ENCODE measurements around the gene GABBR2.

GABBR2 gene

DNA sequence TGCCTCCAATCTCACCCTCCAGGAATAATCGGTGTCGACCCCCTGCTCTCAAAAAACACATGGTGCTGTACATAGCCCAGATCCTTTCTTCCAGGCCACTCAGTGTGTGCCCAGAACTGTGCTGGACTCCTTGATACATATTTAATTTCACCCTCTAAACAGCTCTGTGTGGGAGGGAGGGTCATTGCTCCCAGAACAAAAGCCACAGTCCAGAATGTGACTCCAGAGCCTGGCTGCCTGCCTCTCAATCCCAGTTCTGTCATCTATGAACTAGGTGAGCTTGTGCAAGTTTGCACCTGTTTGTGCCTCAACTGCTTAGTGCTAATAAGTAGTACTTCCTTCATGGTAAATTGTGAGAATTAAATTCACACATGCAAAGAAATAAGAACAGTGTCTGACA is 93.1 kb downstream of the GABBR2 start:
- TF ChIP-seq, protein P1, sequence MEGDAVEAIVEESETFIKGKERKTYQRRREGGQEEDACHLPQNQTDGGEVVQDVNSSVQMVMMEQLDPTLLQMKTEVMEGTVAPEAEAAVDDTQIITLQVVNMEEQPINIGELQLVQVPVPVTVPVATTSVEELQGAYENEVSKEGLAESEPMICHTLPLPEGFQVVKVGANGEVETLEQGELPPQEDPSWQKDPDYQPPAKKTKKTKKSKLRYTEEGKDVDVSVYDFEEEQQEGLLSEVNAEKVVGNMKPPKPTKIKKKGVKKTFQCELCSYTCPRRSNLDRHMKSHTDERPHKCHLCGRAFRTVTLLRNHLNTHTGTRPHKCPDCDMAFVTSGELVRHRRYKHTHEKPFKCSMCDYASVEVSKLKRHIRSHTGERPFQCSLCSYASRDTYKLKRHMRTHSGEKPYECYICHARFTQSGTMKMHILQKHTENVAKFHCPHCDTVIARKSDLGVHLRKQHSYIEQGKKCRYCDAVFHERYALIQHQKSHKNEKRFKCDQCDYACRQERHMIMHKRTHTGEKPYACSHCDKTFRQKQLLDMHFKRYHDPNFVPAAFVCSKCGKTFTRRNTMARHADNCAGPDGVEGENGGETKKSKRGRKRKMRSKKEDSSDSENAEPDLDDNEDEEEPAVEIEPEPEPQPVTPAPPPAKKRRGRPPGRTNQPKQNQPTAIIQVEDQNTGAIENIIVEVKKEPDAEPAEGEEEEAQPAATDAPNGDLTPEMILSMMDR (IDR thresholded peaks at IDR 0.05; ENCODE audit: low read length) = no peak
- TF ChIP-seq EZH2phosphoT487 (IDR thresholded peaks at IDR 0.05; ENCODE audit: low read length) (no peak), EZH2 (optimal IDR thresholded peaks at IDR 0.05; ENCODE audit: low read depth, low read length) (no peak)
- no peaks in the 10 kb centered on the region for H3K36me3 ChIP-seq (replicated peaks; ENCODE audit: insufficient read depth, low read length)
- no peak overlapping the region for H3K27ac ChIP-seq (ENCODE audit: low read length)
- no peaks in the 10 kb centered on the region for H3F3A ChIP-seq (ENCODE audit: insufficient read depth, low read length)
- no peaks in the 10 kb centered on the region for H3K79me2 ChIP-seq (ENCODE audit: low read length)
- H3K9me2 ChIP-seq (replicated peaks; ENCODE audit: insufficient read depth, low read length) = no peaks in the 10 kb centered on the region
- H2AFZ ChIP-seq (ENCODE audit: low read length) = no peak overlapping the region
- no peaks in the 10 kb centered on the region for H3K9me3 ChIP-seq (replicated peaks; ENCODE audit: insufficient read depth, low read length)
- H3K4me3 ChIP-seq (ENCODE audit: low read length) = no peak overlapping the region
- no peak overlapping the region for H3K9ac ChIP-seq (ENCODE audit: low read length)
- H3K4me2 ChIP-seq (ENCODE audit: low read depth, low read length) = no peak overlapping the region
- H4K20me1 ChIP-seq (ENCODE audit: insufficient read depth, low read length) = no peaks in the 10 kb centered on the region
- no peaks in the 10 kb centered on the region for H3K4me1 ChIP-seq (ENCODE audit: low read length)
- H3K27me3 ChIP-seq (replicated peaks; ENCODE audit: insufficient read depth, low read length) = no peaks in the 10 kb centered on the region
- no peak for DNase-seq

DNA sequence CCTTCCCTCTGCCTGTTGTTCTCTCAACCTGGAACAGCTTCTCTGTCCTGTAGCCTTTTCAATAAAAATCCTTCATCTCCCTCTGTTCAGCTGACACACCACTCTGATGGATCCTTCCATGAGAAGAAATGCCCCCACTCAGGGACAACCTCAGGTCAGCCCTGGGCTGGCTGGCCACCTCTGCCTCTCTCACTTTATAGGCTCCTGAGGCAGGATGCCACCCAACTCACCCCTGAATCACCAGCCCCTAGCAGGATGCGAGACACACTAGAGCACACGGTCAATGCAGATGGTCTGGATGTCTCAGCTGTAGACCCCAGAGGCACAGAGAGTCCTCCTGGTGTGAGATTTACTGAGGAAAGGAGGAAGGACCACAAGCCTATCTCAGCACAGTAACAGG is 93.8 kb downstream of the GABBR2 start:
- no peak for DNase-seq
- no peaks in the 10 kb centered on the region for H3K9me2 ChIP-seq (replicated peaks; ENCODE audit: insufficient read depth, low read length)
- H3K4me3 ChIP-seq (ENCODE audit: low read length) = no peak overlapping the region
- H3K27me3 ChIP-seq (replicated peaks; ENCODE audit: insufficient read depth, low read length) = no peaks in the 10 kb centered on the region
- H3K4me2 ChIP-seq (ENCODE audit: low read depth, low read length) = no peak overlapping the region
- H3K9ac ChIP-seq (ENCODE audit: low read length) = no peak overlapping the region
- no peaks in the 10 kb centered on the region for H3F3A ChIP-seq (ENCODE audit: insufficient read depth, low read length)
- H3K79me2 ChIP-seq (ENCODE audit: low read length) = no peaks in the 10 kb centered on the region
- no peaks in the 10 kb centered on the region for H3K9me3 ChIP-seq (replicated peaks; ENCODE audit: insufficient read depth, low read length)
- no peaks in the 10 kb centered on the region for H3K4me1 ChIP-seq (ENCODE audit: low read length)
- no peak overlapping the region for H3K27ac ChIP-seq (ENCODE audit: low read length)
- TF ChIP-seq, protein P1 (IDR thresholded peaks at IDR 0.05; ENCODE audit: low read length) = no peak
- TF ChIP-seq EZH2phosphoT487 (IDR thresholded peaks at IDR 0.05; ENCODE audit: low read length) (no peak), EZH2 (optimal IDR thresholded peaks at IDR 0.05; ENCODE audit: low read depth, low read length) (no peak)
- H4K20me1 ChIP-seq (ENCODE audit: insufficient read depth, low read length) = no peaks in the 10 kb centered on the region
- H2AFZ ChIP-seq (ENCODE audit: low read length) = no peak overlapping the region
- no peaks in the 10 kb centered on the region for H3K36me3 ChIP-seq (replicated peaks; ENCODE audit: insufficient read depth, low read length)

GRCh38 chr9:98612061-98612752 is 96.5 kb downstream of the GABBR2 start:
- H3K4me2 ChIP-seq (ENCODE audit: low read depth, low read length) = no peak overlapping the region
- TF ChIP-seq EZH2 (optimal IDR thresholded peaks at IDR 0.05; ENCODE audit: low read depth, low read length) = no peak
- TF ChIP-seq EZH2phosphoT487 (IDR thresholded peaks at IDR 0.05; ENCODE audit: low read length) = no peak
- TF ChIP-seq, protein P1 (IDR thresholded peaks at IDR 0.05; ENCODE audit: low read length) = no peak
- no peak overlapping the region for H3K27ac ChIP-seq (ENCODE audit: low read length)
- no peaks in the 10 kb centered on the region for H3K27me3 ChIP-seq (replicated peaks; ENCODE audit: insufficient read depth, low read length)
- no peaks in the 10 kb centered on the region for H3K9me2 ChIP-seq (replicated peaks; ENCODE audit: insufficient read depth, low read length)
- no peaks in the 10 kb centered on the region for H3K9me3 ChIP-seq (replicated peaks; ENCODE audit: insufficient read depth, low read length)
- H3F3A ChIP-seq (ENCODE audit: insufficient read depth, low read length) = no peaks in the 10 kb centered on the region
- H3K9ac ChIP-seq (ENCODE audit: low read length) = no peak overlapping the region
- H3K4me1 ChIP-seq (ENCODE audit: low read length) = no peaks in the 10 kb centered on the region
- no peak for DNase-seq
- H3K79me2 ChIP-seq (ENCODE audit: low read length) = no peaks in the 10 kb centered on the region
- H4K20me1 ChIP-seq (ENCODE audit: insufficient read depth, low read length) = no peaks in the 10 kb centered on the region
- no peak overlapping the region for H3K4me3 ChIP-seq (ENCODE audit: low read length)
- H3K36me3 ChIP-seq (replicated peaks; ENCODE audit: insufficient read depth, low read length) = no peaks in the 10 kb centered on the region
- H2AFZ ChIP-seq (ENCODE audit: low read length) = no peak overlapping the region

Measured in MM.1S (cell line).